ENCODE results near the gene C1R.
"Not testable (repeated sequence)": the region's sequence is repeated elsewhere in the genome, so short reads cannot be mapped to it uniquely, and the experiment has no call there.

The C1R gene

GRCh38 chr12:7110661-7111060, 18.4 kb upstream of the C1R start:
- Mint-ChIP-seq H3K4me3 (no peak overlapping the region), H3K27me3 (no peaks in the 10 kb centered on the region), H3K27ac (no peak overlapping the region), H3K4me1 (ENCODE audit: low read depth) (peaks cover 28% of the 10 kb centered on the region), H3K36me3 (peaks cover 7% of the 10 kb centered on the region), H3K9me3 (ENCODE audit: low read depth) (peaks cover 5% of the 10 kb centered on the region)

DNA sequence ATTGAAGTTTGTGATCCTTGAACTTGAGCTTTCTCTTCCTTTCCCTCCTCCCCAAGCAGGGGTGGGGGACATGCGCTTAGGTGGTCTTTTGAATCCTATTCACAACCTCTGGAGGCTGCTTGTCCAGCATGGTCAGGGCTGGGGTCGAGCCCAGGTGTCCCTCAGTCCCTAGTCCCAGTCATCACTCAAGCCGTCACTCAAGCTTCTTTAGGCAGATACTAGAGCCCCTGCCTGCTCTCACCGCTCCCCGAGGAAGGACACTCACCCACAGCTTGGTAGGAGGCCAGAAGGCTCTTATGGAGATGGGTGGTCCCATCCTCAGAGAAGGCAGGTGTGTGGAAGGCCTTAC, 17.3 kb upstream of the C1R start:
- Mint-ChIP-seq H3K27me3 (no peaks in the 10 kb centered on the region), H3K9me3 (ENCODE audit: low read depth) (peaks cover 5% of the 10 kb centered on the region), H3K27ac (peak overlapping the region; percentile 61), H3K36me3 (peaks cover 7% of the 10 kb centered on the region), H3K4me3 (peak overlapping the region; percentile 83), H3K4me1 (ENCODE audit: low read depth) (peaks cover 28% of the 10 kb centered on the region)

GRCh38 chr12:7108796-7109571, 16.7 kb upstream of the C1R start, which contains the start of gene C1RL:
C1RL (minus strand) TSS chr12:7109214; CDS start chr12:7109180, 34 bp downstream.
- H3K4me1 Mint-ChIP-seq (ENCODE audit: low read depth): peaks cover 28% of the 10 kb centered on the region
- H3K36me3 Mint-ChIP-seq: peaks cover 7% of the 10 kb centered on the region
- peak within 1 kb of the TSS; percentile 92 for H3K4me3 Mint-ChIP-seq
- H3K27ac Mint-ChIP-seq: peak within 1 kb of the TSS; percentile 94
- no peaks in the 10 kb centered on the region for H3K27me3 Mint-ChIP-seq
- H3K9me3 Mint-ChIP-seq (ENCODE audit: low read depth): peaks cover 5% of the 10 kb centered on the region

DNA sequence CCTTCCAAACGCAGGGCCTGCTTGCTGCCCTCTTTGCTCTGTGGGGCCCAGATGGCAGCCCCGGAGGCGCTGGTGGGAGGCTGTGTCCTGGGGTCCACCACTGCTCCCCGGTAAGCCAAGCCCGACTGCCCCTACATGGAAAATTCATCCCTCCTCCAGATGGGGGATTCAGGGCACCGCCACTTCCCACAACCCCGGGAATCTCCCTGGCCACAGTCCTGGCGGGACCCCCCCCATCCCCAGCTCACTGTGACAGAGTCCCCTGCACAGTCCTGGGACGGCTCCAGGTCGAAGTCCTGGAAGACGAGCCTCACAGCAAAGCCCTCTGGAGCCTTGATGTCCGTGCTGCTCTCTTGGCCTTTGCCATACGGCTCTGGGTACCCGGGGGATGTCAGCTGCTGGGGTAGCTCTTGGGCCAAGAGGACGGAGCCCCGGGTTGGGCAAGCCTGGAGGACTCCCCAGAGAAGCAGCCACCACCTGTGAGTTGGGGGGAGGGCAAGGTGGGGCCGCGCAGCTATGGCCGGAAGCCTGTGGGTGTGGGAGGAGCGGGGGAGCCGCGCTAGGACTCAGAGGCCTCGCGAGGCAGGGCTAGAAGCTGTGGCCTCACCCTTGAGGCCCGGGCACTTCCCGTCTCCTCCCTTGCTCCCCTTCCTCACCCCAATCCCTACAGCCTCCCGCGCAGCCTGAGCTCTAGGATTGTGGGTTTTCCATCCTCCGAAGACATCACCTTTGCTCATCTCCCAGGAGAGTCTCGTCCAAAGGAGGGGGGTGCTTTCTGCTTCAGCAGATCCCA, 16.0 kb upstream of the C1R start:
- peaks cover 31% of the 10 kb centered on the region for H3K4me1 Mint-ChIP-seq (ENCODE audit: low read depth)
- H3K27me3 Mint-ChIP-seq: no peaks in the 10 kb centered on the region
- H3K4me3 Mint-ChIP-seq: peak overlapping the region; percentile 92
- H3K9me3 Mint-ChIP-seq (ENCODE audit: low read depth): peaks cover 5% of the 10 kb centered on the region
- peak overlapping the region; percentile 94 for H3K27ac Mint-ChIP-seq
- peaks cover 10% of the 10 kb centered on the region for H3K36me3 Mint-ChIP-seq

- Mint-ChIP-seq H3K9me3 (ENCODE audit: low read depth) (peaks cover 5% of the 10 kb centered on the region), H3K4me3 (peak overlapping the region; percentile 92), H3K36me3 (peaks cover 10% of the 10 kb centered on the region), H3K27ac (peak overlapping the region; percentile 94), H3K4me1 (ENCODE audit: low read depth) (peaks cover 35% of the 10 kb centered on the region), H3K27me3 (no peaks in the 10 kb centered on the region)
These were observed 15.4 kb upstream of the C1R start for GRCh38 chr12:7107636-7108002.

DNA sequence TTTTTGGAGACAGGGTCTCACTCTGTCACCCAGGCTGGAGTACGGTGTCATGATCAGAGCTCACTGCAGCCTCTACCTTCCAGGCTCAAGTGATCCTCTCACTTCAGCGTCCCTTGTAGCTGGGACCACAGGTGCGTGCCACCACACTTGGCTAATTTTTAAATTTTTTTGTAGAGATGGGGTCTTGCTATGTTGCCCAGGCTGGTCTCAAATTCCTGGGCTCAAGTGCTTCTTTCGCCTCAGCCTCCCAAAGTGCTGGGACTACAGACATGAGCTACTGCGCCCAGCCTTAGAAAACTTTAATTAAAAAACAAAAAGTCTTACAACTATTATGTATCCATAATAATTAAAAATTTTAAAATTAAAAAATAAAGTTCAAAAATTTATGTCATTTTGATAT, 14.9 kb upstream of the C1R start:
- not testable (repeated sequence) for H3K27me3 Mint-ChIP-seq, H3K36me3 Mint-ChIP-seq
- H3K4me3 Mint-ChIP-seq: peak overlapping the region; percentile 15

DNA sequence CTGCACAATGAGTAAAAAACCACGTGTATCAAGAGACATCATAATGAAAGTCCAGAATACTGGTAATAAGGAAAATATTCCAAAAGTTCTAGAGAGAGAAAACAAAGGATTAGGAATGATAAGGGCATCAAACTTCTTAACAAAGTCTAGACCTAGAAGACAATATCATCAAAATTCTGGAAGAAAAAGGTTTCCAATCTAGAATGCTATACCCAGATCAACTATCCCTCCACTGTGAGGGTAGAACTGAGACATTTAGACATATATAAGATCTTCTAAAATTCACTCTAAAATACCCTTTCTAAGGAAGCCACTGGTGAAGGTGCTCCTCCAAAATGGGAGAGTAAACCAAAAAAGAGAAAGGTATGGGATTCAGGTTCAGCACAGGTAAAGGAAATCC, 13.8 kb upstream of the C1R start:
- H3K4me3 Mint-ChIP-seq: peak overlapping the region; percentile 9
- peaks cover 5% of the 10 kb centered on the region for H3K9me3 Mint-ChIP-seq (ENCODE audit: low read depth)
- H3K27ac Mint-ChIP-seq: peak overlapping the region; percentile 22
- H3K4me1 Mint-ChIP-seq (ENCODE audit: low read depth): peaks cover 36% of the 10 kb centered on the region
- H3K36me3 Mint-ChIP-seq: peaks cover 10% of the 10 kb centered on the region
- no peaks in the 10 kb centered on the region for H3K27me3 Mint-ChIP-seq

More for the DNA sequence above, 14.9 kb upstream of the C1R start:
- H3K9me3 Mint-ChIP-seq (ENCODE audit: low read depth); H3K27ac Mint-ChIP-seq: not testable (repeated sequence)
- H3K4me1 Mint-ChIP-seq (ENCODE audit: low read depth): peaks cover 36% of the 10 kb centered on the region

DNA sequence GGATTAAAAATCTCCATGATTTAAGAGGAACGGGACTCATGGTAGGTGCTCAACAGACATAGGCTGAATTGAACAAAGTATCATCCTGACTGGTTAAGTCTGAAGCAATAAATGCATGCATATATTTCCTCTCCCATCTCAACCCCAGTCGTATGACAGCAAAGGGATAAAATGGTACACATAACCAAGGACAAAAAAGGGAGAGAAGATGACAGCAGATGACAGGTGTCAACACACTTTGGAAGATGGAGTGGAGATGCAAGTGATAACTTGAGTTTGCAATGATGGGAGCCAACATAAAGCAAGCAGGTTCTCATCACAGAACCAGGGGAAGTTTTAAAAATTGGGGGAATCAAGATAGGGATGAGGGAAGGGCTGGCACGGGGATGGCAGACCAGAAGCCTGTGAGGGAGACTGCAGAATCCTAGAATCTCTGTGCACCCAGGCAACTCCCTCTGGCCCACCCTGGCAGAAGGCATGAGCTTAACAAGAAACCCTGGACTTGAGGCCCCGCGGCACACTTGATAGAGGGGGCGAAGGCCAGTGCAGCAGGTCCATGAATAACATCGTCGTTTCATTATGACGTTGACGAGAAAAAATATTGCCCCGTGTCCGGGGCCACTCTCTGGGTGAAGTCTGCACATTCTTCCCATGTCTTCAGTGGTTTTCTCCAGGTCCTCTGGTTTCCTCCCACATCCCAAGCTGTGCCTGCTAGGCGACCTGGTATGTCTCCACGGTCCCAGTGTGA, 11.8 kb upstream of the C1R start:
- no peak overlapping the region for H3K27ac Mint-ChIP-seq

DNA sequence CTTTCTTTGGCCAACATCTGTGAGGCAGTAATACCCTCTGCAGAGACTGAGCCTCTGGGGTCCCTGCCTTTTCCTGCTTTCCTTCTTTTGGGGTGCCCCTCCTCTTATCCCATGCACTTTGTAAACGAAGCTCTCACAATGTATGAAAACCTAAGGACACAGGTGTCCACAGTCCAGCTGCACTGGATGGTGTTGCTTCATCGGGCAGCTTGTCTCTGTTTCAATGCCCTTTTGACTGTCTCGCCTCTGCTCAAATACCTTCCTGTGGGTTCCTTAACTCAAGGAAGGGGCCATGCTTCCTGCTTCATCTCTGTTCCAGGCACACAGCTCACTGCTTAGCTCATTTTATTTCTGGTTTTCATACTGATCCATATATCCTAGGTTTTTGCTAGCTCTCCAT, 10.3 kb upstream of the C1R start:
- Mint-ChIP-seq H3K9me3 (ENCODE audit: low read depth) (peaks cover 5% of the 10 kb centered on the region), H3K27ac (peak overlapping the region; percentile 13), H3K36me3 (peaks cover 10% of the 10 kb centered on the region), H3K4me1 (ENCODE audit: low read depth) (peaks cover 22% of the 10 kb centered on the region), H3K4me3 (no peak overlapping the region), H3K27me3 (no peaks in the 10 kb centered on the region)

More for the DNA sequence above, 11.8 kb upstream of the C1R start:
- Mint-ChIP-seq H3K27me3 (no peaks in the 10 kb centered on the region), H3K4me3 (no peak overlapping the region), H3K9me3 (ENCODE audit: low read depth) (peaks cover 5% of the 10 kb centered on the region), H3K4me1 (ENCODE audit: low read depth) (peaks cover 30% of the 10 kb centered on the region), H3K36me3 (peaks cover 10% of the 10 kb centered on the region)

DNA sequence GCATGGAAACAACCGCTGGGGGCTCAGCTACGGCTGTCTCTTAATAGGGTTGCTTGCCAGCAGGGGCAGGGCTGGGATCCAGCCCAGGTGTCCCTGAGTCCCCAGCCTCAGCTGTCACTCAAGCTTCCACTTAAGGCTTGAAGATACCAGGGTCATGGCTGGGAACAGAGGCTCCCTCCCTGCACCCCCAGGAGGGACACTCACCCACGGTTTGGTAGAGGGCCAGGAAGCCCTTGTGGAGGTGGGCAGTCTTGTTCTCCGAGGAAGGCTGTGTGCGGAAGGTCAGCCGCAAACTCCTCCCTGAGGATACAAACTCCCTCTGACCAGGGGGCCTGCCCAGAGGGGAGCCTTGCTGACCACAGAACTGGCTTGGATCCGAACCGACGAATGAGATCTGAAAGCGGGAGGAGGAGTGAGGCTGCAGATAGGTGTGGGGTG, 9.5 kb upstream of the C1R start:
- Mint-ChIP-seq H3K9me3 (ENCODE audit: low read depth) (peaks cover 5% of the 10 kb centered on the region), H3K27ac (peak overlapping the region; percentile 16), H3K27me3 (no peaks in the 10 kb centered on the region), H3K36me3 (peaks cover 10% of the 10 kb centered on the region), H3K4me1 (ENCODE audit: low read depth) (peaks cover 18% of the 10 kb centered on the region), H3K4me3 (no peak overlapping the region)

DNA sequence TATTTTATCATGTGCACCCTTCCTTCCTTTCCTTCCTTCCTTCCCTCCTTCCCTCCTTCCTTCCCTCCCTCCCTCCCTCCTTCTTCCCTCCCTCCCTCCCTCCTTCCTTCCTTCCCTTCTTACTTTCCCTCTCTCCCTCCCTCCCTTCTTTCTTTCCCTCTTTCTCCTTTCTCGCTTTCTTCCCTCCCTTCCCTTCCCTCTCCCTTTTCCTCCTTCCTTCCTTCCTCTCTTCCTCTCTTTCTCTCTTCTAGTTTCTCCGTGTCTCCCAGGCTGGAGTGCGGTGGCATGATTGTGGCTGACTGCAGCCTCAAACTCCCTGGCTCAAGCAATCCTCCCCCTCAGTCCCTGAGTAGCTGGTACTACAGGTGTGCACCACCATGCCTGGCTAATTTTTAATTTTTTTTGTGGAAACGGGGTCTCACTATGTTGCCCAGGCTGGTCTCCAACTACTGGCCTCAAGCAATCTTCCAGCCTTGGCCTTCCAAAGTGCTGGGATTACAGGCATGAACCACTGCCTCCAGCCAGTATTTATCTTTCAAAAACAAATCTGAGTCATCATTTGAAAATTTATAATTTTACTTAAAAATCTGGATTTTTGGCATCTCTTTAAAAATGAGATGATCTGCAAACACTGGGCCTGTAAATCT, 8.9 kb upstream of the C1R start:
- Mint-ChIP-seq H3K4me1 (ENCODE audit: low read depth) (peaks cover 13% of the 10 kb centered on the region), H3K9me3 (ENCODE audit: low read depth) (peaks cover under 1% of the 10 kb centered on the region), H3K36me3 (peaks cover 6% of the 10 kb centered on the region), H3K4me3 (no peak overlapping the region), H3K27me3 (no peaks in the 10 kb centered on the region), H3K27ac (peak overlapping the region; percentile 16)

DNA sequence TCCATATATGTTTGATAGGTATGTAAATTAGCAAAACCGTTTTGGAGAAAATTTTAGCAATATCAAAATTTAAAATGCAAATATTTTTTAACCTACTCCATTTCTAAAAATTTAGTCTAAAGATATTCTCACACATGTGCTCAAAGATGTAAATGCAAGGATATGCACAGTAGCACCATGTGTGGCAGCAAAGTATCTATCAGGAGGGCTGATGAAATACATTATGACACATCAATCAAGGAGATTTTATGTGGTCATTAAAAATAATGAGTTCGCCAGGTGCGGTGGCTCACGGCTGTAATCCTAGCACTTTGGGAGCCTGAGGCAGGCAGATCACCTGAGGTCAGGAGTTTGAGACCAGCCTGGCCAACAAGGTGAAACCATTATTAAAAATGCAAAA, 8.0 kb upstream of the C1R start:
- Mint-ChIP-seq H3K27ac (no peak overlapping the region), H3K27me3 (no peaks in the 10 kb centered on the region), H3K4me1 (ENCODE audit: low read depth) (peaks cover 12% of the 10 kb centered on the region), H3K4me3 (no peak overlapping the region), H3K36me3 (peaks cover 2% of the 10 kb centered on the region), H3K9me3 (ENCODE audit: low read depth) (no peaks in the 10 kb centered on the region)

DNA sequence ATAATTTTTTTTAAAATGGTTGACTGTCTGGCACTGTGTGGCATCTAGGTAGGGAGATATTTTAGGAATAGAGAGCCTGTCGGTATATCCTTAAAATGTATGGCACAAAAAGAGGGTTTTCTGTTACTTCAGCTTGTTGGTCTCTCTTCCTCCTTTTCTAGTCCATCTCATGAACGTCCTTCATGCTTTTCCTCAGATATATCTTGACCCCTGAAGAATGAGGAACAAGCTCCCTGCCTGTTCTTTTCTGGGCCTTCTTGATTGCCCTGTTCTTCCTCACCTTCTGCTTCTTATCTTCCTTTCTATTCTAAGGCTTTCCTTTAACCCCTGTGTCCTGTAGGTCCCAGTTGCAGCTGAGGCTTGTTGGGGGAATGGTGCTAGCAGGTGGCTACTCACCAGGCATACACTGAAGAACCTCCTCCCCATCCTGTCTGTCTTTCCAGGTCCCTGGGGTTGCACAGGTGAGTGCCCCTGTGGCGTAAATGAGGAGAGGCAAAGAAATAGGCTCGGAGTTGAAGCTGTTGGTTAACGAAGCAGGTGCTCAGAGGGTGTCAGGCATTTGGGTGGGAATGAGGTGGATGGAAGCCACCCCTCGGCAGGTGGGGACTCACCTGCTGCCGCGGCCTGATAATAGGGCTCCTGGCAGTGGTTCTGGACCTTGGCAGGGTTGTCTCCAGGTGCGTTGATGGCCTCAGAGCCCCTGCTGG, 7.2 kb upstream of the C1R start:
- Mint-ChIP-seq H3K27me3 (no peaks in the 10 kb centered on the region), H3K4me3 (no peak overlapping the region), H3K27ac (peak overlapping the region; percentile 2), H3K9me3 (ENCODE audit: low read depth) (no peaks in the 10 kb centered on the region), H3K4me1 (ENCODE audit: low read depth) (peaks cover 12% of the 10 kb centered on the region), H3K36me3 (peaks cover 2% of the 10 kb centered on the region)

DNA sequence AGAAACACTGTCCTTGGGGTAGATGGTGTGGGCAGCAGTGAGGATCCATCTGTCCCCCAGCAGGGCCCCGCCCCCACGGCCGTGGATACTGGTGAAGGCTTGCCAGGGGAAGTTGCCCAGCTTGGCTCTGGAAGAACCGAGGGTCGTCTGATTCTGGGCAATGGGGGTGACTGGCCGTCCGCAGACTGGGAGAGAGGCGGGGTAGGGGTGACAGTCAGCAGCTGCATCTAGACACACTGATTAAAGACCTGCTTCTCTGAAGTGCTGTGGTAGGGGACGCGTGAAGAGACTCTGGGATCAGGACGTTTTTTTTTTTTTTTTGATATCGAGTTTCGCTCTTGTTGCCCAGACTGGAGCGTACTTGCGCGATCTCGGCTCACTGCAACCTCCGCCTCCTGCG, 4.7 kb upstream of the C1R start:
- Mint-ChIP-seq H3K27ac (no peak overlapping the region), H3K4me1 (ENCODE audit: low read depth) (peaks cover 5% of the 10 kb centered on the region), H3K9me3 (ENCODE audit: low read depth) (no peaks in the 10 kb centered on the region), H3K4me3 (no peak overlapping the region), H3K27me3 (no peaks in the 10 kb centered on the region), H3K36me3 (no peaks in the 10 kb centered on the region)

All from activated naive CD8-positive, alpha-beta T cell (primary cell).